Sigmoid colon (tissue), 7 donors: ENCODE measurements around the gene IGFL1. TPM values are rescaled to one million over a fixed set of nuclear protein-coding genes. Genes with fewer than 3 reads are reported as not detected.
A peak's percentile ranks its signal among the peaks of the same experiment; 100 is the strongest.
"Not testable (repeated sequence)": the region's sequence is repeated elsewhere in the genome, so short reads cannot be mapped to it uniquely, and the experiment has no call there.

Experiments used
- DNase-seq: peaks from one replicate; pipeline ENCODE4 v3.0.0-alpha.2; 2019
- H3K27ac ChIP-seq, 4 donors: fragments of 200-600 bp; sonication (generic); one replicate each; pipeline ENCODE4 v1.5.1; 2016 to 2019; ENCODE audit warnings: mild to moderate bottlenecking in 1 of 4
- H3K27me3 ChIP-seq, 3 donors: fragments of 200-600 bp; sonication (generic); one replicate each; pipeline ENCODE4 v1.5.1; 2019; ENCODE audit warnings: mild to moderate bottlenecking in 1 of 3
- H3K36me3 ChIP-seq, 4 donors: fragments of 200-600 bp; sonication (generic); one replicate each; pipeline ENCODE4 v1.5.1; 2016 to 2019
- H3K4me1 ChIP-seq, 4 donors: fragments of 200-600 bp; sonication (generic); one replicate each; pipeline ENCODE4 v1.5.1; 2017 to 2019
- H3K4me3 ChIP-seq, 4 donors: fragments of 200-600 bp; sonication (generic); one replicate each; pipeline ENCODE4 v1.5.1; 2017 to 2019; ENCODE audit warnings: mild to moderate bottlenecking in 2 of 4, moderate library complexity in 1 of 4
- H3K9me3 ChIP-seq, 4 donors: fragments of 200-600 bp in 3 of 4; sonication (generic) in 3 of 4; one replicate each; pipeline versions ENCODE4 v1.5.1 to v1.6.1; 2013 to 2019
- CTCF ChIP-seq, 4 experiments: fragments of 450-650 bp in 3 of 4; fragments of 200-600 bp in 1 of 4; IDR thresholded peaks; one replicate each; pipeline ENCODE4 v1.5.1; 2016 to 2019; ENCODE audit warnings: antibody characterized with exemption in 4 of 4, mild to moderate bottlenecking in 3 of 4, moderate library complexity in 2 of 4
- EP300 ChIP-seq, 4 donors: sonication (generic); formaldehyde crosslinking; IDR thresholded peaks; one replicate each; pipeline ENCODE4 v1.6.1; 2017; ENCODE audit warnings: antibody characterized with exemption in 4 of 4
- POLR2A ChIP-seq, 2 donors: fragments of 450-650 bp; IDR thresholded peaks; one replicate each; pipeline ENCODE4 v1.6.1; 2016; ENCODE audit warnings: antibody characterized with exemption in 2 of 2, mild to moderate bottlenecking in 2 of 2, moderate library complexity in 2 of 2
- POLR2AphosphoS5 ChIP-seq, 4 donors: sonication (generic); formaldehyde crosslinking; IDR thresholded peaks; one replicate each; pipeline ENCODE4 v1.6.1; 2017; ENCODE audit warnings: antibody characterized with exemption in 4 of 4
- WGBS, 2 donors: extraction: QIAGEN DNeasy Blood & Tissue Kit; methylation state at CpG; one replicate each; pipeline ENCODE4 v1.1.7; 2013; 5-methylcytosine and 5-hydroxymethylcytosine counted together
- intact Hi-C: fragments of 100-400 bp; cut with DNase I; formaldehyde crosslinking; loops from one replicate; pipeline ENCODE4 v1.15.1; 2023
- polyA plus RNA-seq, 3 donors: library from polyadenylated mRNA; stranded (reverse); fragments of 200-250 nt; gene quantifications; one replicate each; pipeline ENCODE4 v1.2.3, GENCODE V29; 2013
- total RNA-seq, 4 donors: library from RNA; depleted of rRNA; stranded (reverse); fragments of >200 nt; gene quantifications; one replicate each; pipeline ENCODE4 v1.1.0, GENCODE V29; 2016
- donor health status: healthy with polysubstance abuse.
- donor health status: Bipolar disorder and iron deficiency.
- donor health status: healthy.

The IGFL1 gene
- total and polyA plus RNA-seq, 7 donors = not detected

- 73 to 83% methylated on average over 10 of the region's 10 CpGs for WGBS, 2 donors
- Histone ChIP-seq H3K4me1 (peaks cover 0 to 9% (median 7%) of the 10 kb centered on the region in 4 donors), H3K36me3 (no peaks in the 10 kb centered on the region), H3K4me3 (no peak overlapping the region), H3K27ac (peak overlapping the region in 1 of 4 donors; percentile 70), H3K9me3 (no peaks in the 10 kb centered on the region), H3K27me3 (peaks cover 0 to 6% (median 0%) of the 10 kb centered on the region in 3 donors)
- TF ChIP-seq CTCF (IDR thresholded peaks at IDR 0.05) (no peak), POLR2AphosphoS5 (IDR thresholded peaks at IDR 0.05) (no peak), POLR2A (IDR thresholded peaks at IDR 0.05) (no peak), EP300 (IDR thresholded peaks at IDR 0.05) (no peak)
- intact Hi-C loops = no loop called here
- DNase-seq = no peak
These were observed 18.2 kb upstream of the IGFL1 start for GRCh38 chr19:46211201-46211881.

DNA sequence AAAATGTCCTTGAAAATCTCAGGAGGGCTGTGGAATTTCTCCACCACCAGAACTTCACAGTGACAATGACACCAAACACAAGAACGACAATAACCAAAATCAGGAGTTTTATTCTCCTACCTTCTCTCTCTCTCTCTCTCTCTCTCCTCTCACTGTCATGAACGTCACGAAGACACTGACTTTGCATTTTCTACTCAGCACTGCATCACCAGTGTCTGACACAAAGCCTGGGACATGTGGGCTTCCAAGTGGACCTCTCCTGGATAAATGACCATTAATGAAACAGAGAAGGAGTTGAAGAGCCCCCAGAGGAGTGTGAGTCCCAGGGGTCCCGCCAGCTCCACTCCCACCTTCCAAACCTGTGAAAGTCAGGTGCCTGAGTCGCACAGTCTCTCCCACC, 16.9 kb upstream of the IGFL1 start:
- H3K27me3 ChIP-seq = peaks cover 0 to 15% (median 0%) of the 10 kb centered on the region in 3 donors
- intact Hi-C loops, H3K36me3 ChIP-seq, H3K4me3 ChIP-seq, H3K4me1 ChIP-seq, H3K27ac ChIP-seq, H3K9me3 ChIP-seq, DNase-seq: not testable (repeated sequence)
- WGBS, 2 donors = 80 to 83% methylated on average over 5 of the region's 5 CpGs

DNA sequence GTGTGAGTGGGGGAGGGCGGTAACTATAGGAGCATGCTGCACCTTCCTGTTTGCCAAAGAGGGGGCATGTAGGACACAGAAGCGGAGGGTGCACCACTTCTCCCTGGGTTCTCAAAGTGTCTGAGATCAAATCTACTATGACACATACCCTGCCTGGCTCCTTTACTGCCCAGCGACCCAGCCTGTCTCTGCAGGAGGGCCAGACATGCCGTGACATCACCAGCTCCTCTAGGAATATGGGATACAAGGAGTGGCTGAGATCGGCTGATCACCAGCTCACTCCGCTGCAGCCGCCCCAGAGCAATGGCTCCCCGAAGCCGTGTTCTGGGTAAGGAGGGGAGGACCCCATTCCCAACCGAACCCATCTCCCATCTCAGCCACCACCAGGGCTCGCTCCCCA, 16.4 kb upstream of the IGFL1 start:
- Histone ChIP-seq H3K27me3 (peaks cover 0 to 18% (median 0%) of the 10 kb centered on the region in 3 donors), H3K36me3 (no peaks in the 10 kb centered on the region), H3K9me3 (no peaks in the 10 kb centered on the region), H3K4me1 (peaks cover 0 to 9% (median 7%) of the 10 kb centered on the region in 4 donors), H3K27ac (no peak overlapping the region), H3K4me3 (no peak overlapping the region)
- DNase-seq = no peak
- intact Hi-C loops = no loop called here
- 81 to 82% methylated on average over 11 of the region's 11 CpGs for WGBS, 2 donors
- no peak for TF ChIP-seq EP300 (IDR thresholded peaks at IDR 0.05)
- no peak for TF ChIP-seq CTCF (IDR thresholded peaks at IDR 0.05)
- no peak for TF ChIP-seq POLR2A (IDR thresholded peaks at IDR 0.05)

DNA sequence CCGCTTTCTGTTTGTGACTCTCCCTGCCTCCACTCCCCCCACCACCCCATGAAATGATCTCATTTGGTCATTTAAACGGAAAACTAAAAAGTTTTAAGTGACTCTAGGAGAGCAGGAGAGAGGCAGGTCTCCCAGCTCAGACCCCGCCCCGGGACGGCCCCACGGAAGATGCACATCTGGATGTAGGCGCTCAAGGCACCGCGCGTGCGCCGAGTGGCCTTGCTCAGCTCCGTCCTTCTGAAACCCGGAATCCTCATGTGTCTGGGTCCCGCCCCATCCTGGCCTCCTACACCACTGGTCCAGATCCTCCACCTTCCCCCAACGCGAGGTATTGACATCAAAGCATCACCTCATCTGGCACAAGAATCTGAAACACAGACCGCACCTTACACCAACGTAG, 15.7 kb upstream of the IGFL1 start:
- no peak for DNase-seq
- Histone ChIP-seq H3K4me1 (peaks cover 0 to 9% (median 7%) of the 10 kb centered on the region in 4 donors), H3K27me3 (peaks cover 0 to 18% (median 0%) of the 10 kb centered on the region in 3 donors), H3K36me3 (no peaks in the 10 kb centered on the region), H3K4me3 (no peak overlapping the region), H3K27ac (no peak overlapping the region), H3K9me3 (no peaks in the 10 kb centered on the region)
- 89 to 90% methylated on average over 19 of the region's 19 CpGs for WGBS, 2 donors
- intact Hi-C loops = no loop called here
- TF ChIP-seq POLR2A (IDR thresholded peaks at IDR 0.05) (no peak), EP300 (IDR thresholded peaks at IDR 0.05) (no peak), CTCF (IDR thresholded peaks at IDR 0.05) (no peak), POLR2AphosphoS5 (IDR thresholded peaks at IDR 0.05) (no peak)

DNA sequence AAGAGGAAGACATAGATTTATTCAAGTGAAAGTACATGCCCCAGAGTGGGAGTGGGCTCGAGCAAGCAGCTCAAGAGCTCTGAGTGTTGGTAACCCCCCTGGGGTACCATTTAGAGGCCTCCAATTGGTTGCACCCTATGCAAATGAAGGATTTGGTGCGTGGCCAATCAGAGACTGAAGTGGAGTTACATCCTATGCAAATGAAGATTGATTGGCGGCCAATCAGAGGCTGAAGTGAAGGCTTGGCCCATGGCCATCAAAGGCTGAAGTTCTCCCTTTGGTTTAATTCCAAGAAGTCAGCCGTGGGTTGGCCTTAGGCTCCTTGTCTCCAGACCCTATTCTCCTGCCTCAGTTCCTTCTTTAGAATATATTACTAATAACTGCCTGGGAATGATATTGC, 12.9 kb upstream of the IGFL1 start:
- 51 to 70% methylated on average over 4 of the region's 4 CpGs for WGBS, 2 donors
- Histone ChIP-seq H3K4me3 (no peak overlapping the region), H3K27ac (no peak overlapping the region), H3K4me1 (peaks cover 0 to 6% (median 5%) of the 10 kb centered on the region in 4 donors), H3K27me3 (peaks cover 0 to 18% (median 0%) of the 10 kb centered on the region in 3 donors), H3K36me3 (no peaks in the 10 kb centered on the region), H3K9me3 (no peaks in the 10 kb centered on the region)
- intact Hi-C loops = no loop called here
- TF ChIP-seq EP300 (IDR thresholded peaks at IDR 0.05) = no peak
- no peak for TF ChIP-seq POLR2AphosphoS5 (IDR thresholded peaks at IDR 0.05)
- no peak for TF ChIP-seq CTCF (IDR thresholded peaks at IDR 0.05)
- no peak for TF ChIP-seq POLR2A (IDR thresholded peaks at IDR 0.05)
- DNase-seq = no peak
